ENCODE results near the gene ITPRID1.

- TF ChIP-seq CTCF (conservative IDR thresholded peaks at IDR 0.05; ENCODE audit: low read depth, low read length) (no peak), EZH2 (IDR thresholded peaks at IDR 0.05; ENCODE audit: low read length, unreplicated experiment) (no peak)
Observed at GRCh38 chr7:31583942-31584341, 70.1 kb downstream of the ITPRID1 start.
